ENCODE measurements around the gene ACTL8.

DNA sequence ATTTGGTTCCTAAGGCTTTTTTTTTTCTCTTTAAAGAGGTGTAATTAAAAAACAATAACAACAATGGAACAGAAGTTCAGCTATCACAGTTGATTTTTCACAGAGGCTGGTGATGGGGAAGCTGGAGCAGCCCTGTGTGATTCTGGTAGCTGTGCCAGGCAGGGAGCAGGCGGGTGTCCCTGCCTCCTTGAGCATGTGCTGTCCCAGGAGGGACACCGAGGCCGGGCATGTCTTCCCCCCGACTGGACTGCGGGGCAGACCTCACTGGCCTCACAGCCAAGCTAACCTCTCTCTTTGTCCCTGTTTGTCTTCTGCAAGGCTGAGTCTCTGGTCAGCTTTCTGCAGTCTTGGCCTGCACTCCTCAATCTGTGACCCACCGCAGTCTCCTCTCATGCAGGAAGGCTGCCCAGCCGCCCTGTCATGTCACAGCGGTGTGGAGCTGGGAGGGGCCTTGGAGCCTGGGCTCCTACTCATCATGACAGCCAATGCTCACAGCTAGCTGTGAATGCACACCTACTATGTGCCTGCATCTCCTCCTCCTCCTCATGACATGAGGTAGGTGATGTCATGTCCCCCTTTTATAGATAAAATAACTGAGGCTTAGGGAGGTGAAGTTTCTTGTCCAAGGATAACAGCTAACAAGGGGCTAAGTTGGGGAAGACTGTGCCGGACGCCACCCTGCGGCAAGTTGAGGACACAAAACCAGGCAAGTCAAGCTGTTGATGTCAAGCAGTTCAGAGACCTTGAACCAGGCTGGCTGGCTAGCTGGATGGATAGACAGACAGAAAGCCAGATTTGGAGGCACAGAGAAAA, 10.3 kb upstream of the ACTL8 start:
- TF ChIP-seq, protein P1, sequence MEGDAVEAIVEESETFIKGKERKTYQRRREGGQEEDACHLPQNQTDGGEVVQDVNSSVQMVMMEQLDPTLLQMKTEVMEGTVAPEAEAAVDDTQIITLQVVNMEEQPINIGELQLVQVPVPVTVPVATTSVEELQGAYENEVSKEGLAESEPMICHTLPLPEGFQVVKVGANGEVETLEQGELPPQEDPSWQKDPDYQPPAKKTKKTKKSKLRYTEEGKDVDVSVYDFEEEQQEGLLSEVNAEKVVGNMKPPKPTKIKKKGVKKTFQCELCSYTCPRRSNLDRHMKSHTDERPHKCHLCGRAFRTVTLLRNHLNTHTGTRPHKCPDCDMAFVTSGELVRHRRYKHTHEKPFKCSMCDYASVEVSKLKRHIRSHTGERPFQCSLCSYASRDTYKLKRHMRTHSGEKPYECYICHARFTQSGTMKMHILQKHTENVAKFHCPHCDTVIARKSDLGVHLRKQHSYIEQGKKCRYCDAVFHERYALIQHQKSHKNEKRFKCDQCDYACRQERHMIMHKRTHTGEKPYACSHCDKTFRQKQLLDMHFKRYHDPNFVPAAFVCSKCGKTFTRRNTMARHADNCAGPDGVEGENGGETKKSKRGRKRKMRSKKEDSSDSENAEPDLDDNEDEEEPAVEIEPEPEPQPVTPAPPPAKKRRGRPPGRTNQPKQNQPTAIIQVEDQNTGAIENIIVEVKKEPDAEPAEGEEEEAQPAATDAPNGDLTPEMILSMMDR (IDR thresholded peaks at IDR 0.05), result no peak
- no peak for TF ChIP-seq TCF7L2 (IDR thresholded peaks at IDR 0.05; ENCODE audit: low read depth, low read length)
- TF ChIP-seq REST (IDR thresholded peaks at IDR 0.05; ENCODE audit: insufficient read depth in 1 of 2, low read depth in 2 of 2, low read length in 1 of 2), result no peak
- no peak for TF ChIP-seq POLR2AphosphoS5 (IDR thresholded peaks at IDR 0.05; ENCODE audit: low read depth, low read length)
- no peak for TF ChIP-seq SIN3A (IDR thresholded peaks at IDR 0.05; ENCODE audit: borderline replicate concordance, insufficient read depth, low read depth, low read length)

Data from Panc1 (cell line).